ENCODE data around the gene ATP8A2.

ATP8A2 gene

GRCh38 chr13:25927363-25927762, 555.6 kb downstream of the ATP8A2 start:
- DNase-seq (ENCODE audit: low read depth), result no peak
- H3K4me3 ChIP-seq (ENCODE audit: low read depth, low read length), result no peak overlapping the region
- TF ChIP-seq, protein P1, sequence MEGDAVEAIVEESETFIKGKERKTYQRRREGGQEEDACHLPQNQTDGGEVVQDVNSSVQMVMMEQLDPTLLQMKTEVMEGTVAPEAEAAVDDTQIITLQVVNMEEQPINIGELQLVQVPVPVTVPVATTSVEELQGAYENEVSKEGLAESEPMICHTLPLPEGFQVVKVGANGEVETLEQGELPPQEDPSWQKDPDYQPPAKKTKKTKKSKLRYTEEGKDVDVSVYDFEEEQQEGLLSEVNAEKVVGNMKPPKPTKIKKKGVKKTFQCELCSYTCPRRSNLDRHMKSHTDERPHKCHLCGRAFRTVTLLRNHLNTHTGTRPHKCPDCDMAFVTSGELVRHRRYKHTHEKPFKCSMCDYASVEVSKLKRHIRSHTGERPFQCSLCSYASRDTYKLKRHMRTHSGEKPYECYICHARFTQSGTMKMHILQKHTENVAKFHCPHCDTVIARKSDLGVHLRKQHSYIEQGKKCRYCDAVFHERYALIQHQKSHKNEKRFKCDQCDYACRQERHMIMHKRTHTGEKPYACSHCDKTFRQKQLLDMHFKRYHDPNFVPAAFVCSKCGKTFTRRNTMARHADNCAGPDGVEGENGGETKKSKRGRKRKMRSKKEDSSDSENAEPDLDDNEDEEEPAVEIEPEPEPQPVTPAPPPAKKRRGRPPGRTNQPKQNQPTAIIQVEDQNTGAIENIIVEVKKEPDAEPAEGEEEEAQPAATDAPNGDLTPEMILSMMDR (conservative IDR thresholded peaks at IDR 0.05; ENCODE audit: low read depth, low read length), result no peak

DNA sequence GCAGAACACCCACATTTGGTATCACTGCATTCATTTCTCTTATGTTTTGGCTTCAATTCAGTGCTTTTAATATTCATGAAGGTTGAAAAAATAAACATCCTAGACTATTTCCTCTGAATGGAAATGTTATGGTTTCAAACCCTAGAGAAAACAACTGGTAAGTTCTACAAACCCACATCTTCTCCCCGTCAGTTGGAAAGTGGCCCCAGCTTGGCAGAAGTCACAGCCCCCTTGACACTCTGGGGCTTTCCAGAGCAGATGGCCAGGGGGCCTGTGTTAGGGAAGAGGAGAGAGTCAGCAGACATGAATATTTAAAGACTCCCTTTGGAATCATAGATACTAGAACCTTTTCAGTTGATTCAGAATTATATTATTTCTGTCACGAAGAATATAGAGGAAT, 556.2 kb downstream of the ATP8A2 start:
- DNase-seq (ENCODE audit: low read depth), result no peak
- TF ChIP-seq, protein P1 (conservative IDR thresholded peaks at IDR 0.05; ENCODE audit: low read depth, low read length), result no peak

GRCh38 chr13:25928941-25929505, 557.2 kb downstream of the ATP8A2 start:
- TF ChIP-seq, protein P1 (conservative IDR thresholded peaks at IDR 0.05; ENCODE audit: low read depth, low read length), result no peak
- peak; percentile 31 for DNase-seq (ENCODE audit: low read depth)
- no peak overlapping the region for H3K4me3 ChIP-seq (ENCODE audit: low read depth, low read length)

More for the DNA sequence above, 556.2 kb downstream of the ATP8A2 start:
- no peak overlapping the region for H3K4me3 ChIP-seq (ENCODE audit: low read depth, low read length)

- TF ChIP-seq, protein P1 (conservative IDR thresholded peaks at IDR 0.05; ENCODE audit: low read depth, low read length), result no peak
- H3K4me3 ChIP-seq (ENCODE audit: low read depth, low read length), result no peak overlapping the region
- no peak for DNase-seq (ENCODE audit: low read depth)
Measured at GRCh38 chr13:25929816-25930215, 558.0 kb downstream of the ATP8A2 start.

- TF ChIP-seq, protein P1 (conservative IDR thresholded peaks at IDR 0.05; ENCODE audit: low read depth, low read length), result no peak
- H3K4me3 ChIP-seq (ENCODE audit: low read depth, low read length), result no peak overlapping the region
- no peak for DNase-seq (ENCODE audit: low read depth)
Measured at GRCh38 chr13:25930653-25931052, 558.9 kb downstream of the ATP8A2 start.

GRCh38 chr13:25932365-25932764, 560.6 kb downstream of the ATP8A2 start:
- DNase-seq (ENCODE audit: low read depth), result no peak
- TF ChIP-seq, protein P1 (conservative IDR thresholded peaks at IDR 0.05; ENCODE audit: low read depth, low read length), result no peak
- H3K4me3 ChIP-seq (ENCODE audit: low read depth, low read length), result no peak overlapping the region

DNA sequence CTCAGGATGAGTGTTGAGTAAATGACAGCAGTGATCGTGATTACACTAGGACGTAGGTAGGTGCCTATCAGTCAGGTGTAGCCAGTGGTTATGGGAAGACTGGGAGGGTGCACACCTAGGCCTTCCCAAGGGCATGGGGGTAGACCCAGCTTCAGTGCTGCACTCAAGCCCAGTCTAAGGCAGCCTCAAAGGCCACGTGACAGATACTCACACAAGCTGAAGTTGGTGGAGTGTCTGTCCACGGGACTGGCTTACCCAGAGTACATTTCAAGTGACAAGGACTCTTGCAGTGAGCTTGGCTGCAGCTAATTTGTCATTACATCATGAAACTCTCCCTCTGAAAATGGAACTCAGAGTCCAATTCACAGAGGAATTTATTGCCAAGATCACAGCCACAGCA, 561.7 kb downstream of the ATP8A2 start:
- TF ChIP-seq, protein P1 (conservative IDR thresholded peaks at IDR 0.05; ENCODE audit: low read depth, low read length), result no peak
- no peak overlapping the region for H3K4me3 ChIP-seq (ENCODE audit: low read depth, low read length)
- DNase-seq (ENCODE audit: low read depth), result no peak

Measured in choroid plexus epithelial cell (primary cell).